Ramos (cell line): ENCODE results near the gene CYTH1.

Experiments
- in situ Hi-C: fragments of 300-500 bp; cut with MboI; formaldehyde crosslinking; loops from one replicate; pipeline ENCODE4 v1.14.3; 2022; ENCODE audit warnings: low sequenced_read_pairs; ENCODE audit not compliant: unreplicated experiment

Gene CYTH1, protein sequence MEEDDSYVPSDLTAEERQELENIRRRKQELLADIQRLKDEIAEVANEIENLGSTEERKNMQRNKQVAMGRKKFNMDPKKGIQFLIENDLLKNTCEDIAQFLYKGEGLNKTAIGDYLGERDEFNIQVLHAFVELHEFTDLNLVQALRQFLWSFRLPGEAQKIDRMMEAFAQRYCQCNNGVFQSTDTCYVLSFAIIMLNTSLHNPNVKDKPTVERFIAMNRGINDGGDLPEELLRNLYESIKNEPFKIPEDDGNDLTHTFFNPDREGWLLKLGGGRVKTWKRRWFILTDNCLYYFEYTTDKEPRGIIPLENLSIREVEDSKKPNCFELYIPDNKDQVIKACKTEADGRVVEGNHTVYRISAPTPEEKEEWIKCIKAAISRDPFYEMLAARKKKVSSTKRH

DNA sequence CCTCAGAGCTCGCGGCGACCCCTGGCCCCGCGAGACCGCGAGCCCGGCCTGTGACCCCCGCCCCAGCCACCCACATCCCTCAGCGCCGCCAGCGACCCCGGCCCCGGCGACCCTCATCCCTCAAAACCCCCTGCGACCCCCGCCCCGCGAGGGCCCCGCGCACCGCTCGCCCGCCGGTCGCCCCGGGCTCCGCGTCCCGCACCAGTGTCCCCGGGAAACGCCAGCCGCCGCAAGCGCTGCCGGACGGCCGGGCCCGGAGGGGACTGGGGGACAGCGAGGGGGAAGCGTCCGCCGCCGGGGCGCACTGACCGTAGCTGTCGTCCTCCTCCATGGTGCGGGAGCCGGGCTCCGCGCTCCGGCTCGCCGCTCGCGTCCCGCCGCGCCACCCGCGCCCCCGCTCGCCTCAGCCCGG, at the start of gene CYTH1:
Gene CYTH1 (minus strand): TSS at position 381 of the 412 bp plus-strand sequence. CDS start 50 bp downstream, at position 331.
- in situ Hi-C loops, result no loop called here

DNA sequence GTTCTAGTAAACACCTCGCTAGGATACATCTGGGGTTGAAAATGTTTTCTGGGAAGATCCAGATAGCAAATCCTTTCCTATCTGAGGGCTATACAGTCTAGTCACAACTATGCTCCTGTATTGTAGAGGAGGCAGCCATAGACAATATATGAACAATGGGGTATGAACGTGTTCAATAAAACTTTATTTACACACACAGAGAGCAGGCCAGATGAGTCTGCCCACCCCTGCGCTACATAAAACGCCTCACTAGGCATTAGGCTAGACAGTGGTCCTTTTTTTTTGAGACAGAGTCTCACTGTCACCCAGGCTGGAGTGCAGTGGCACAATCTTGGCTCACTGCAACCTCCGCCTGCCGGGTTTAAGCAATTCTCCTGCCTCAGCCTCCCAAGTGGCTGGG, 47.4 kb upstream of the CYTH1 start:
- in situ Hi-C loops, result no loop called here

DNA sequence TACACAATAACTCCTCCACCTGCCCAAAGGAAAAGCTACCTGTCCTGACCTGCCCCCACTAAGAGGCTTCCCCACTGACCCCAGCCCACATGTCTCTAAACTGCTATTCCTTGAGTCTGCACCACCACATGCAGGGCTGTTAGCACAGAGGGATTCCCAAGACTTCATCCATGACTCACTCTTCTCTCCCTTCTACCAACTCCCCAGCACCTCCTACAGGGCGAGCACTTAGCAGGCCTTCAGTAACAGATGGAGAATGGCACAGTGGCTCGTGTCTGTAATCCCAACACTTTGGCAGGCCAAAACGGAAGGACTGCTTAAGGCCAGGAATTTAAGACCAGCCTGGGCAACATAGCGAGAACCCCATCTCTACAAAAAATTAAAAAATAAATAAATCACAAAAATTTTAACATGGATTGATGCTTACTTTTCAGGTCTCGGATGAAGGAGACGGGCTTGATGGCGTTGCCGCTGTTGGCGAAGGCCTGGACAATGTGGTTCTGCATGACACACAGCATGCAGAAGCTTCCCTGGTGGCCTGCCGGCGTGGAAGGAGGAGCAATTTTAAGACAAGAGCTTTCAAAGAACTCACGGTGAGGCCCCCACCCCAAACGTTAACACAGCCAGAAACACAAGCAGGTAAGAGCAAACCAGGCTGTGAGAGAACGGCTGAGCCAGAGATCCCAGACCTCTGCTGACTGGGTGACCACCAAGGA, 46.6 kb upstream of the CYTH1 start:
- in situ Hi-C loops, result no loop called here

DNA sequence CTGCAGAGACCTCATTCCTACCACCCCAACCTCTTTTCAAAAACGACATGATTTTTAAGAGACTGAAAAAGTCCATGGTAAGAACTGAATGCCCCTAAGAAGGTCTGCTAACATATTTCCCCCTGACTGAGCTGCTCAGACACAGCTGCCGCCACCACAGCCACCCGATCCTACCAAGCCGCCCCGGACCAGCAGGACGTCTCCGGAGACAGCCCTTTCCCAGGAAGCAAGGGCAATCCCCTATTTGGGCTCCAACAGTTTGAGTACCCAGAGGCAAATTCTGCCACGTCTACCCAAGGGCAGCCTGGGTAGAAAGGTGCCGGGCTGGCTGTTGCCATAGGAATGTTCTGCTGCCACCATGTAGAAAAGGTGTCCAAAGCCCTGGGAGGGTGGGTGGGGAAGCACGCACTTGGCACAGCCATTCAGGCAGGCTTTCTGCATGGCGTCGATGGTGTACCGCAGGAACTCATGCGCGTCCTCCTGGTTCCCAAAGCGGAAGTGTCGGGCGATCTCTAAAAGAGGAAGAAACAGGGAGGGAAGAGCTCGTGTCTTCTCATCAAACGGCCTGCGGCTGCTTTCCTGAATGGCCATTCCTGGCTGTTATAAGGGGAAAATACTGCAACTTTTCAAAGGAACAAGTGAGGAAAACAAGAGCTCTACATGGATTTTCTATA, 44.9 kb upstream of the CYTH1 start:
- in situ Hi-C loops, result no loop called here

DNA sequence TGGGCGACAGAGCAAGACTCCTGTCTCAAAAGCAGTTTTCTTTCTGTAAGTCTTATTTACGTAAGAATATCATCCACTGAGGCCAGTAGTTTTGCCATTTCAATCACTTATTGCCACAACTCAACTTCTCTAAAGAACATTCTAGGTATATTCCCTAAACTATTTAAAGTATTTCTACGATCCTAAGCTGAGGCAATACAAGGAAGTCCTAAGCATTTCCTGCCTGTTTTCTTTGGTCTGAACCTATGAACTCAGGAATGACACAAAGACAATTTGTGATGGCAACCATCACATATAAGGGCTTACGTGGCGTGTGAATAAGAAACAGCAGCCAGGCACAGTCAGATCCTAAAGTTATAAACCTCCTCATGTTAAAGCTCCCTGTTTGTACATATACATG, 44.3 kb upstream of the CYTH1 start:
- in situ Hi-C loops, result no loop called here

DNA sequence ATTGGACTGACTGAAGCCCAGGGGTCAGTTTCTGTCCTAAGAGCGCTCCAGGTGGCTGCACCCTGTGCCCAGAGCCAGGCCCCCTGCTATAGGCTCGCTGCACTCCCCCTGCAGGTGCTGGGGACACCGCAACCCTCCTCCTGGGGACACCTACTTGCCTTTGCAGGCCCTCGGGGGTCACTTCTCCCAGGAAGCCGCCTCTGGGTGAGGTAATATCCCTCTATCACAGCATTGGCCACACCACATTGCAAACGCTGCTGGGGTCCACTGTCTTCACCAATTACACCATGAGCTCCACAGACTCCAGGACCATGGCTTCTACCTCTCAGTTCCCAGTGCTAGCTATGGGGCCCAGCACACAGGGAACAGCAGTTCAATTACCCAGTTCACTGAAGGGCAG, 43.6 kb upstream of the CYTH1 start:
- in situ Hi-C loops, result no loop called here

DNA sequence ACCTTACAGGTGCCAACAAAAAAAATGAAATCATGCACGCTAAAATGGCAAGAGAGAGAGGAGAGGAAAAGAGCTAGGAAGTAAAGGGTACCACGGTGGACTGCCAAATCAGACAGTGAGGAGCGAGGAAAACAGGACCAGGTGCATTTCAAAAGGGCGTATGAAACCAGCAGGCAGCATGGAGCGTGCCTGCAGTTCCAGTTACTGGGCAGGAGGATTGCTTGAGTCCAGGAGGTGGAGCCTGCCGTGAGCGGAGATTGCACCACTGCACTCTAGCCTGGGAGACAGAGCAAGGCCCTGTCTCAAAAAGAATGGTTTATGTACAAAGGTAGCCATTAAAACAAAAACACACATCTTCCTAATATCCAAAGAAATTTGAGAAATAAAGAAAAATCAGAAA, 42.2 kb upstream of the CYTH1 start:
- in situ Hi-C loops, result no loop called here

DNA sequence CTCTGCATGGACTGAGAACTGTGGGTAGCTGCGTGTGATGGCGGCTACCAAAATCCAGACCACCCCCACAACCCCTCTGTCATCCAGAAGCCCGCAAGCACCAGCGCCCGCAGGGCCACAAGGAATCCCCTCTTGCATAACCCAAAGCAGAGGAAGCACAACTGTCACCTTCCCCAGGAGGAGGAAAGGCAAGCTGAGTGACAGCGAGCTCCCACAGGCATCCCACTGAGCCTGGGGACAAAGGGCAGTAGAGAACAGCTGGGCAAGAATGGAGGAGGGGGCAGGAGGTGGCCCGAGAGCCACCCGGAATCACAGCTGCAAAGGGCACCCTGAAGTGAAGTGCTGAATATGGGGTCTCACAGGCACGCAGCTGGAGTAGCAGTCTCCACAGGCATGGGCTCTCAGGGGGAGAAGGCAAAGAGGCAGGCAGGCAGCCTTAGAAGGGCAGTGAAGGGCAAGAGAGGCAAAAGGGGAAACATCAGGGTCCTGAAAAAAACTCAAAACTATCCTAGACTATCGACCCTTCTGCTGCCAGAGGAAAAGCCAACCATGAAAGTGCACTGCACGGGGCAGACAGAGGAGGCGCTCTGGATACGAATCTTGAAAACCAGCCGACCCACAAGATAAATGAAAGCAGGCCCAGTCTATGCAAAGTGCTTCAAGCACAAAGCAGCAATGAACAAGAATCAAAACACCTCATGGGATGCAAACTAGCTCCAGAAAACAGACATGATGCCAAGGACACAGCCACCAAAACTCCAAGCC, 41.4 kb upstream of the CYTH1 start:
- in situ Hi-C loops, result no loop called here

DNA sequence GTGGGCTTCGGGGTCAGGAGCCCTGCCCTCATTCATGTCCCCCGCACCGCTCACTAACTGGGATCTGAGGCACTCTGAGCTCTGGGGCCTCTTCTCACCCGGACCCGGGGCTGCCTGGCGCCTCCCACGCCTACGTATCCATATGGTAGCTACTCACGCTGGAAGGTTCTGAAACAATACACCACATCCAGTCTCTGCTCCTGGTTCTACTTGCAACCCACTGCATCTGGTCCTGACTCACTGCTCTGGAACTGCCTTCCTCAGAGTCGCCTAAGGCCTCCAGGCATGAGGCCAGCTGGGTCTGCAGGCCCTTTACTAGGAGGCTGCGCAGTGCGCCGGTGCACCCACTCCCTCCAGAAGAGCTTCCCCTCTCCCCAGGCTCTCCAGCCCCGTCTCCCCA, 40.5 kb upstream of the CYTH1 start:
- in situ Hi-C loops, result no loop called here

DNA sequence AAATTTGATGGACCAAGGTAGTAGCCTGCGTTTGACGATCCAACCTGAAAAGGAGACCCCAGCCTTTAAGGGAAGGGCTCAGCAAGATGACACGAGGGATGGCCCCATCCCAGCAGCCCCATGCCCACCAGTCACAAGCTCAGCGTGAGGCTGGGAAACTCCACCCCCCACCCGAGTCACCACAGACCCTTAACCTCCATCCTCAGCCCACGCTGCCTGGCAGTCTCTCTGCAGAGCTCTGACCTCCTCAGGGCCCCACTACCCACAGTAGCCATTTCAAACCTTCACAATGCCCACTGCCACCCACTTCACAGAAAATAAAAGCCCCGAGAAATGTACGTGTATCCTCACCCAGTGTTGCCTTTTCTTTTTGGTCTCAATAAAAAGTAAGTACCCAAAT, 39.9 kb upstream of the CYTH1 start:
- in situ Hi-C loops, result no loop called here

DNA sequence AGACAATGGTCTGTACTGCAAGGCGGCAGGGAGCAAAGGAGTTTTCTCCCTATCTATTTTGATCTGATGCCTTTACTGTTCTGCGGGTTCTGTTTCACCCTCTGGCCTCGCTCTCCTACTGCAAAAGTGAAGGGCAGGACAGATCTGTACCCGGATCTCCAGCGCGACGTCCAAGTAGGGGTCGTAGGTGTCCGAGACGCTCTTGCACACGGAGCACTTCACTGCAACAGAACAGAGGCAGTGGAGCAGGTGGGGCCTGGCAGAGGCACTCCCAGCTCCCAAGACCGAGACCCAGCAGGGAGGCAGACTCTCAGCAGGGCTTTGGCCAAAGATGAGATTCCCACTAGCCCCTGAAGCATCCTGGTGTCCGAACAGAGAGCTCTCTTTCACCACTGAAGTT, 38.8 kb upstream of the CYTH1 start:
- in situ Hi-C loops, result no loop called here

DNA sequence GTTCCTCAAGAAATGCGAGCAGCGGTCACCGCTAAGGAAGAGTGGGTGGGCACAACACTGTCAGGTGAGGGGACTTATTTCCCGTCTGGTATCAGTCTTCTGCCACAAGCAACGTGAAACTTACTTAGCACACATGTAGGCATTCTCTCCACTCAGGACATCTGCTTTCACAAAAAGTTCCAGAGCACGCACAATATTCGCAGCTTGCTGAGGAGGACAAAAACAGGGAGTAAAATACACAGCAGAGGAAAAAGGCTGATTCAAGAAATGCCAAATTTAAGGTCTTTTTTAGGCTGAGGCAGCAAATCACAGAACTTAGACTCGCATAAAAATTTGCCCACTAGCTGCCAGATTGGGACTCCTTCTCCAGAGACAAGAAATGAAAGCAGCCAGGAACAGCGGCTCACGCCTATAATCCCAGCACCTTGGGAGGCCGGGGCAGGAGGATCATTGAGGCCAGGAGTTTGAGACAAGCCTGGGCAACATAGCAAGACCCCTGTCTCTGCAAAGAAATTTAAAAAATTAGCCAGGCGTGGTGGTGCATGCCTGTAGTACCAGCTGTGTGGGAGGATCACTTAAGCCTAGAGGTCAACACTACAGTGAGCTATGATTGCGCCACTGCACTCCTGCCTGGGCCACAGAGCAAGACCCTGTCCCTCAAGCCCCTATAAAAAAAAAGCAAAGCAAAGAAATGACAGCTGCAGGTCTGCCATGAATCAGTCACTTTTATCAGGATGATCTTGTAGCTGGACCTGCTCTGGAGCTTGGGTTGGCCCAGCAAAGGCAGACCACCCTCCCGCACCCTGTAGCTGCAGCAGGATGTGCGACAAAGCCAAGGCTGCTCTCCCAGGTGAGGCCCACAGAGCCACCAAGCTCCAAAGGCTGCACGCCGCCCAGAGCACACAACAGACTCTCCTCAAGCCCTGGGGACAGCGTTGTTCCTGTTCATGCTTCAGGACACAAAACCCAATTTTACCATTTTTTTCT, 38.0 kb upstream of the CYTH1 start:
- in situ Hi-C loops, result no loop called here

DNA sequence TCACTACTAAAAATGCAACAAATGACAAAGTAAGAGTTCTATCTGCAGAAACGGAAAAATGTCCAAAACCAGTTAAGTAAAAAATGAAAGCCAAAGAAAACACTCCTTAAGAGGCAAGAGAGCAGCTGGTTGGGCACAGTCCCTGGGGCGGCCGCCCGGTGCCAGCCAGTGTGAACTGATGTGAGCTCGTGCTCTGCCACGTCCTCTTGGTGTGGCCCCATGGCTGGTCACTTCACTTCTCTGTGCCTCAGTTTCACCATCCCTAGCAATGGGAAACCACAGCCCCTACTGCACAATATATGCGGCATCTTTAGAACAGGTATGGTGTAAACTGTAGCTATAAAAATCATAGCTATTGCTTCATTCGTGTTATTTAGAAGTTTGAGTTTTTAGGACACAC, 37.3 kb upstream of the CYTH1 start:
- in situ Hi-C loops, result no loop called here

DNA sequence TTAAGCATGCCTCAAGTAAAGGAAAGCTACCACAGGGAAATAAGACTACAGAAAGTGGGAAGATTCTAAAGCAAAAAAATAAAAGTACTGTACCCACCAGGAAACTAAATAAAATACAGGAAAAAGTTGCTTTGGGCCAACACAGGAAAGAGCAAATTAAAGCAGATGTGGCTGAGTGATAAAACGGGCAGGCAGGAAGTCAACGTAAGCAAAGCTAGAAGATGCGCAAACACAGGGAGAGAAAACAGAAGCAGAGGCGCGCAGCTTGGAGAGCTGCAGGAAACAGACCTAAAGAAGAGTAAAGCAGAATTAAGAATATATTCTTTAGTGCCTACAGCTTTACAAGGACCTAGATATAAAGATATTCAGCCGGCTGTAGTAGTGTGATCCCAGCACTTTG, 36.9 kb upstream of the CYTH1 start:
- in situ Hi-C loops, result no loop called here

DNA sequence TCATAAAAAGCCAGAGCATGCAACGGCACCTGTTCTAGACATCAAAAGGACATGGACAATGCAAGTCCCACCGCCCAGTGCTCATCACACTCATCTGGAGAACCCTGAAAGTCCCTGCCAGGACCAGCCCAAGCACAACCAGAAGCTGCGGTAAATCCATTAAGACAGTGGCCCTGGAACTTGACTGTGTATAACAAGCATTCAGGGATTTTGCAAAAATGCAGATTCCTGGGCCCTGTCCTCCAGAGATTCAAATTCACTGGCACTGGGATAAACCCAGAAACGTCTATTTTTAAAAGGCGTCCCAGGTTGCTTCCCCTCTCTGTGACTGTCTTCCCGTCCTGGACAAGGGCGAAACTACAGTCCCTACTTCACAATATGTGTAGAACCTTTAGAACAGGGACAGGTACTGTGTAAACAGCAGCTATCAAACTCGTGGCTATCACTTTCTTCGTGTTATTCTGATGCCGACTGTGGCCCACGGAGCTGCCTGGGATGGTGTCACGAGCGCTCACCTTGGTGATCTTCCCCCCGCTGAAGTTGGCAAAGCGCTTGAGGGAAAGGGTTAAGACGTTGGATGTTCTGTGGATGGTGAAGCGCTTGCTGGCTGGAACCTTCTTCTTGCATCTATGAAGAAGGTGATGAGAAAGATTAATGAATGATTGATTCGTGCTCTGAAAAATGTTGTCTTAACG, 36.2 kb upstream of the CYTH1 start:
- in situ Hi-C loops, result no loop called here

DNA sequence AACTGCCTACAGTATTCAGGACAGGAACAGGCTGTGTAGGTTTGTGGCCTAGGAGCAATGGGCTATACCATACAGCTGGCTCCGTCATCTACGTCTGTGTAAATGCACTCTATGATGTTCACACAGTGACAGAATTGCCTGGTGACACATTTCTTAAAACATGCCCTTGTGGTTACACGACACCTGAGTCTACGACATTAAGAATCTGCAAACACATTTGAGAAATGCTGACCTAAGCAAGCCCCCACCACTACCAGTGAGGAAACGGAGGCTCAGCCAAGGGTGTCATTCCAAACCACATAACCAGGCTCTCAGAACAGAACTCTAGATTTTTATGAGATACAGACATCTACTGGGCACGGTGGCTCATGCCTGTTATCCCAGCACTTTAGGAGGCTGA, 35.0 kb upstream of the CYTH1 start:
- in situ Hi-C loops, result no loop called here

DNA sequence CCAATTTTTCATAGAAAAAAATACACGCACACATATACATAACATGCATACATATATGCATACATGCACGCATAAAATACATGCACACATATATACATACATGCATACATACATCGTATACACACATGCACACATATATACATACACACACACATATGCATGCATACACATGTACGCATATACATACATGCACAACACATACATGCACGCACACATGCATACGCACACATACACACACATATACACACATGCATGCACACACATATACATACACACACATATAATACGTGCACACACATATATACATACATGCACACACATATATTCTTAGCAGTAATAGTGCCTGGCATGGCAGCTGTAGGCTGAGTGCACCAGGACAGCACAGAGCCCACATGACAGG, 33.6 kb upstream of the CYTH1 start:
- in situ Hi-C loops, result no loop called here

DNA sequence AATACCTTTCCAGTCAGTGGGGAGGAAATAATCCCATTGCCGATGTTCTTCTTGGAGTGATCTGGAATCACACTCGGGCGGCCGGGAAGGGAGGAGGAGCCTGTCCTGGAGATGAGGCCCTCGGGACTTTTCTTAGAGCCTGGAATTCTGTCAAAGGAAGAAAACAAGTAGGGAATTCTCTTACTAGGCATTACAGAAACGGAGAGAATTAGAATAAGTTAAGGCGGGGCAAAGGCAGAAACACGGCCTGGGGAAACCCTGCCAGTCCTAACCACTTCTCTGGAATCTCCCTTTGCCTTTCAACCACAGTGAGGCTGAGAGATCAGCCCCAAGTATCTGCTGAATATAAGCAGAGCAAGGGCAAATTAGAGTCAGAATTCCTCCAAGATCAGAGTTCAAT, 30.8 kb upstream of the CYTH1 start:
- in situ Hi-C loops, result no loop called here

DNA sequence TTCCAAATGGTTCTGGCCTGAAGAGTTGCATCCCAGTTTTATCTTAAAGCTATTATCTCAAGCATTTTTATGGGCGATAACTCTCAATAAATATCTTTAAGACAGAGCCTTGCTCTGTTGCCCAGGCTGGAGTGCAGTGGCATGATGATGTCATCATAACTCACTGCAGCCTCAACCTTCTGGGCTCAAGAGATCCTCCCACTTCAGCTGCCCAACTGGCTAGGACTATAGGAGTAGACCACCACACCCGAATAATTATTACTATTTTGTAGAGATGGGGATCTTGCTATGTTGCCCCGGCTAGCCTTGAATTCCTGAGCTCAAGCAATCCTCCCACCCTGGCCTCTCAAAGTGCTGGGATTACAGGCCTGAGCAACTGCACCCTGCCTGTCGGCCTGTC, 26.1 kb upstream of the CYTH1 start:
- in situ Hi-C loops, result no loop called here
